Adipocyte (in vitro differentiated cells): ENCODE measurements around the gene ATF6.

ENCODE experiments used
- DNase-seq: peaks from one replicate; pipeline ENCODE4 v3.0.0-alpha.2; 2015; ENCODE audit warnings: low read depth
- H3K27me3 ChIP-seq: replicated peaks from 2 replicates; pipeline ENCODE4 v1.7.0; 2013; ENCODE audit warnings: mild to moderate bottlenecking, low read length, moderate library complexity; ENCODE audit not compliant: control insufficient read depth, insufficient read depth
- H3K36me3 ChIP-seq: 2 replicates; pipeline ENCODE4 v1.7.0; 2013; ENCODE audit warnings: low read length, mild to moderate bottlenecking, moderate library complexity; ENCODE audit not compliant: control insufficient read depth, insufficient read depth, severe bottlenecking
- H3K4me1 ChIP-seq: 2 replicates; pipeline ENCODE4 v1.7.0; 2013; ENCODE audit warnings: mild to moderate bottlenecking, low read length, moderate library complexity; ENCODE audit not compliant: control insufficient read depth, insufficient read depth
- H3K4me3 ChIP-seq: 2 replicates; pipeline ENCODE4 v1.7.0; 2013; ENCODE audit warnings: mild to moderate bottlenecking, low read length, moderate library complexity
- H3K9ac ChIP-seq: 2 replicates; pipeline ENCODE4 v1.7.0; 2013; ENCODE audit warnings: mild to moderate bottlenecking, low read length, moderate library complexity
- H3K9me3 ChIP-seq: 2 replicates; pipeline ENCODE4 v1.7.0; 2013; ENCODE audit warnings: mild to moderate bottlenecking, low read length, moderate library complexity; ENCODE audit not compliant: control insufficient read depth

Gene ATF6

DNA sequence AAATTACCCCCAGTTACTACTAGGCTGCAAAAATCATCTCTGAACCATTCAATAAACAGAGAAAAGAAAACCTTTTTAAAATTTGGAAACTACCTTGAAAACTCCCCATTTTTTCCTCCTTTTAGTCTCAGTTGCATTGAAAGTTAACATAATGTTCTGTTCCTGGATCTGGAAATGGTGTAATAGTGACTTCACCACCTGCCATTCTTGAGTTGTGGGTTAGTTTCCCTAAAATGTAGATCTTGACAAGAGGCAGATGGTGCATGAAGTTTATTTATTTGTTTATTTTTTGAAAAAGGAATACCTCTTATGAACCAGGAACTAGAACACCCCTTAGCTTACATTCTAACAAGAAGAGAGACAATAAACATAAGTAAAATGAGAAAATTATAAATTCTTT, 72.8 kb downstream of the ATF6 start:
- peak; percentile 4 for DNase-seq
- Histone ChIP-seq H3K36me3 (peaks cover 3% of the 10 kb centered on the region), H3K4me1 (peaks cover 23% of the 10 kb centered on the region), H3K4me3 (no peak overlapping the region), H3K9ac (no peak overlapping the region), H3K9me3 (no peaks in the 10 kb centered on the region), H3K27me3 (no peaks in the 10 kb centered on the region)

DNA sequence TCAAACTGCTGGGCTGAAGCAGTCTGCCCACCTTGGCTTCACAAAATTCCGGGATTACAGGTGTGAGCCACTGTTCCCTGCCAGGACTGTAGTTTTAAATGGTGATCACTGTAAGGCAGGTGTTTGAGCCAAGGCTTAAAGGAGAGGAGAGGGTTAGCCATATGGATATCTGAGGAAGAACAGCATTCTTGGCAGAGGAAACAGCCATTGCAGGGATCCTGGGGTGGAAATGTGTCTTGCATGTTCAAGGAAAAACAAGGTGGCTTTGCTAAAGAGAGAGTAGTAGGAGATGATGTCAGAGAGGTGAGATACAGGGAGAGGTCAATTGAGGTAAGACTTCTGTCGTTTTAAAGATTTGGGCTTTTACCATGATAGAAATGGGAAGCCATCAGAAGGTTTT, 73.5 kb downstream of the ATF6 start:
- H3K27me3 ChIP-seq: no peaks in the 10 kb centered on the region

DNA sequence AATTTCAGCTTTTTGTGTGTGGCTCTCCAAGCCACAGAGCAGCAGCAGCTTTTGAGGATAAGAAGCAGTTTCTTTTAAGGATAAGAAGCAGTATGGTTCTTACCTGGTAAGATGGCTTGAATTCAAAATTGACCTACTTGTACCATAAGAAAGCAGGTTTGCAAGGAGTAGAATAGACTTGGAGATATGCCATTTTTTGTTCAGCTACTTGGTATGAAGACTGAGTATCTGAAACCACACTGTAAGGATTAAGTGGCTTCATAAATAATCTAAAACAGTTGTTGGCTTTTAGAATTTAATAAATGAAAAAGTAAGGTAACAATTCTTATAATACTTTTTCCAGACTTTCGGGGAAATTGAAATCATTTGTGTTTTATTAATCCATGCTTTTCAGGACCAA, 74.2 kb downstream of the ATF6 start:
- H3K36me3 ChIP-seq: peaks cover 3% of the 10 kb centered on the region
- no peaks in the 10 kb centered on the region for H3K9me3 ChIP-seq
- DNase-seq: peak; percentile 45
- H3K9ac ChIP-seq: no peak overlapping the region
- no peaks in the 10 kb centered on the region for H3K27me3 ChIP-seq
- peaks cover 23% of the 10 kb centered on the region for H3K4me1 ChIP-seq
- H3K4me3 ChIP-seq: no peak overlapping the region

More for the DNA sequence above, 73.5 kb downstream of the ATF6 start:
- no peaks in the 10 kb centered on the region for H3K9me3 ChIP-seq
- H3K4me3 ChIP-seq: no peak overlapping the region
- H3K36me3 ChIP-seq: peaks cover 3% of the 10 kb centered on the region
- DNase-seq: no peak
- H3K9ac ChIP-seq: no peak overlapping the region
- peaks cover 26% of the 10 kb centered on the region for H3K4me1 ChIP-seq

DNA sequence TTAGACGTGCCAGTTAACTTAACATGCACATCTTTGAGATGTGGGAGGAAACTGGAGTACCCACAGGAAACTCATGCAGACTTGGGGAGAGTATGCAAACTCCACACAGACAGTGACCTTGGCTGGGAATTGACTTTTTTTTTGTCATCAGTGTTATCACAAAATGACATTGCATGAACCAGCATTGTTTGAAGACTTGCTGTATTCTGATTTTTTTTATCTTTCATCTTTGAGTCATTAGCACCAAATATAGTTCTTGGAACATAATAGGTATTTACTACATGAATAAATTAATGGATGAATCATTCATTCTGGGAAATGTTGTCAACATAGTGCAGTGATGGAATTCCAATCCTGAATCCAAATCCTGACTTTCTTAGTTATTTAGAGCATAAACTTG, 77.0 kb downstream of the ATF6 start:
- H3K9ac ChIP-seq: peak overlapping the region; percentile 25
- H3K4me3 ChIP-seq: peak overlapping the region; percentile 5
- no peaks in the 10 kb centered on the region for H3K9me3 ChIP-seq
- H3K4me1 ChIP-seq: peaks cover 14% of the 10 kb centered on the region
- DNase-seq: no peak
- H3K36me3 ChIP-seq: peaks cover 10% of the 10 kb centered on the region
- no peaks in the 10 kb centered on the region for H3K27me3 ChIP-seq

DNA sequence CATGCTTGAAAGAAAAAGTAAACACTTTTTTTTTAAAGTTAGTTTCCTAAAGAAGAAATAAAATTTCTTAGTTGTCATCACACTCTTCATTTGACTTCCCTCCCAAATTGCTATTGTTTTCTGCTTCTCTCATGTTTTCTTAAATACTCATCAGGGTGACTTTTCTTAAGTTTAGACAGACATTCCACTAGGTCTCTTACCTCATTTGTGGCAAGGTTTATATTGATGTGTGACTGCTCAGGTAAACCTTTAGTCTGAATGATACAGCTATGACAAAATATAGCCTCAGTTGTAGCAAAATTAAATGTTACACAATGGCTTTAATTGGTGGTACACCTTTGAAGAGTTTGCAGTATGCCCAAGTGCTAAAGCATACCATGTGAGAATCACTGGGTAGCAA, 78.6 kb downstream of the ATF6 start:
- no peak overlapping the region for H3K9ac ChIP-seq

DNA sequence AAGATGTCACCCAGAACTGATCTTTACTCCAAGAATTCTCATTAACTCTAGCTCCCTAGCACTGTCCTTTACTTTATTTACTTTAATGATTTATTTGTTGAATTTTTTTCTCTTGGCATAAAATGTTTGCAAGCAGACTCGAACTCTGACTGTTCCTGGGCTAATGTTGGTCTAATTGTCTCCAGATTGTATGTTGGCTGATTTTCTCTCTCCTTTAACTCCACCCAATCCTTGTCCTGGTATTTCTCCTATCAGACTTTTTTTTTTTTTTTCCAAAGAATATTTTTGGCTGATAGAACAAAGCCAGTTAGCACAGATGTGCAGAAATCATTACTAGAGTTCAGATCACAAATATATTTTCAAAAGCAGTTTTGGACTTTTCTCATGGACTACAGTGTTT, 82.6 kb downstream of the ATF6 start:
- H3K9ac ChIP-seq: no peak overlapping the region
- peaks cover 18% of the 10 kb centered on the region for H3K36me3 ChIP-seq
- peaks cover 21% of the 10 kb centered on the region for H3K4me1 ChIP-seq
- no peak overlapping the region for H3K4me3 ChIP-seq
- no peaks in the 10 kb centered on the region for H3K27me3 ChIP-seq
- H3K9me3 ChIP-seq: no peaks in the 10 kb centered on the region
- DNase-seq: peak; percentile 59

More for the DNA sequence above, 78.6 kb downstream of the ATF6 start:
- DNase-seq: no peak
- Histone ChIP-seq H3K36me3 (peaks cover 10% of the 10 kb centered on the region), H3K4me1 (peaks cover 24% of the 10 kb centered on the region), H3K4me3 (no peak overlapping the region), H3K27me3 (no peaks in the 10 kb centered on the region), H3K9me3 (no peaks in the 10 kb centered on the region)

DNA sequence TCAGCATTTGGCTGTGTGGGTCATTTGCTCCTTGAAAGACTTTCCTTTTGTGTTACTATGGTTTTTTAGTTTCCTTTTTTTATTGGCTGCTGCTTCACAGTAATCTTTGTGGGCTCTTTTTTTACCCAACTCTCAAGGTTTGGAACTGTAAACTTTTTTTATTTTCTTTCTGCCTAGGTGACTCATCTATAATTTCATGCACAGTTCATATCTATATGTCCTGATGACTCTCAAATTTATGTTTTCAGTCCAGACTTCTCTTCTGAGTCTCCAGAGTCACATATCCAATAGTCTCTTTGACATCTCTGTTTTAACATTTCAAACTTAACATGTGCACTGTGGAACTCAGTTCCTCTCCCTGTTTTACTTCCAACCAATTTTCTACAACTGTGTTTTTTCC, 83.4 kb downstream of the ATF6 start:
- Histone ChIP-seq H3K36me3 (peaks cover 22% of the 10 kb centered on the region), H3K4me1 (peaks cover 23% of the 10 kb centered on the region), H3K9ac (no peak overlapping the region), H3K4me3 (no peak overlapping the region), H3K9me3 (no peaks in the 10 kb centered on the region), H3K27me3 (no peaks in the 10 kb centered on the region)
- DNase-seq: peak; percentile 15

DNA sequence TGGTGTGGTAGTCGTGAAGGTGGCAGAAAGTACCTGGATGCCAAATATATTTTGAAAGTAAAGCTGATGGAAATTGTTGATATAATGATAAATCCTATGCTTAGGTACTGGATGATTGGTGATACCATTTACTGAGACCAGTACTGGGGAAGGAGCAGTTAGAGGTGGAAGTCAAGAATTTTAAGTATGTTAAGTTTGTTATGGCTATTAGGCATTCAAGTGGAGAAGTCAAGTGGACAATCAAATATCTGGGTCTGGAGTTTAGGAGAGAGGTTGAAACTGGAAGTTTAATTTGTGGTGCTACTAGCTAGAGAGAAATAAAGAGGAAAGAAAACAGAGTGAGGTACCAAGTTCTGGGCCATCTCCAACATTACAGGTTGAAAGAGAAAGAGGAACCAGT, 89.1 kb downstream of the ATF6 start:
- DNase-seq: no peak
- H3K4me3 ChIP-seq: no peak overlapping the region
- H3K9me3 ChIP-seq: no peaks in the 10 kb centered on the region
- peaks cover 15% of the 10 kb centered on the region for H3K36me3 ChIP-seq
- no peak overlapping the region for H3K9ac ChIP-seq
- H3K4me1 ChIP-seq: peaks cover 7% of the 10 kb centered on the region
- H3K27me3 ChIP-seq: no peaks in the 10 kb centered on the region

DNA sequence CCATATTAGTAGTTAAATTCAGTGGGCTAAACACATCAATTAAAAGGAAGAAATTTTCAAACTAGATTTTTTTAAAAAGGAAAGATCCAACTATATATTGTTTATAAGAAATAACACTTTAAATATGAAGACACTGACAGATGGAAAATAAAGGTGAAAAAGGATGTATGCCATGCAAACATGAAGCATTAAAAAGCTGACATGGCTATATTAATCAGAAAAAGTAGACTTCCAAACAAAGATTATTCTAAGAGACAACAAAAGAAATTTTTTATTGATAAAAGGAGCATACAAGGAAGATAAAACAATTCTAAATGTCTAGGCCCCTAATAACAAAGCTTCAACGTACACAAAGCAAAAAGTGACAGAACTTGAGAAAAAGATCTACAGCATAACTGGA, 92.2 kb downstream of the ATF6 start:
- no peak for DNase-seq
- Histone ChIP-seq H3K9me3 (no peaks in the 10 kb centered on the region), H3K4me3 (no peak overlapping the region), H3K4me1 (peaks cover 7% of the 10 kb centered on the region), H3K9ac (no peak overlapping the region), H3K36me3 (peaks cover 10% of the 10 kb centered on the region), H3K27me3 (no peaks in the 10 kb centered on the region)

DNA sequence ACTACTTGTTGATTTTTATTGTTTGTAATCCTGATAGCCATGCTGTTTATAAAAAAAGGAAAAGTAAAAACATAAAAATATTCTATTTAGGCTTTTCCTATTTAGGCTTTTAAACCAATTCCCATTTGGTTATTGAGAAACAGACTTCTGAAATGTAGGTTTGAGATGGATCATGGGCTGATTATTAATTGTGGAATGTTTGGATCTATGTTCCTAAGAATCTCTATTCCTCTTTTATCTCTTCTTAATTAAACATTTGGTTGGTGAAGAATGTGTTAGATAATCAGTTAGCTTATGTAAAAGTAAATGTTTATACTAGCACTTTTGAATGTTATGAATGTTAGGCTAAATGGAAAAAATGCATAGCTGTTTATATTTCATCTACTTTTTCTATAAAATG, 97.4 kb downstream of the ATF6 start:
- Histone ChIP-seq H3K9ac (no peak overlapping the region), H3K36me3 (peaks cover 26% of the 10 kb centered on the region), H3K4me3 (no peak overlapping the region), H3K9me3 (no peaks in the 10 kb centered on the region), H3K27me3 (no peaks in the 10 kb centered on the region), H3K4me1 (no peaks in the 10 kb centered on the region)
- DNase-seq: no peak

DNA sequence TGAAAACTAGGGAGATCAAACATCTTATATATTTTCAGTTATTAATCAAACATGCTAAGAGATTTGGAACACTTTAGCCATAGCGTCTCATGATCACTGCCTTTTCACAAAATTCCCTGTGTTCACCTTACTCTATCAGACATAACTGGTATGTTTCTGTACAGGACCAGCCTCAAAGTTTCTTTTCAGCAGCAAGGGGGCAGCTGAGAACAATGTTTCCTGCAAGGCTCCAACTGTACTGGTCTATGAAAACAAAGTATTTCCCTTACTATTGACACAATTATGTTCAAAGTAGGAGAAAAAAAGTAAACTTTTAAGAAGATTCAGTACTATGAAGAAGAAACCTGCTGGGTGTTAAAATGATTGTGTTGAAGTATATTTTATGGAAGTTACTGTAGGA, 98.5 kb downstream of the ATF6 start:
- no peaks in the 10 kb centered on the region for H3K9me3 ChIP-seq
- no peak overlapping the region for H3K9ac ChIP-seq
- H3K27me3 ChIP-seq: no peaks in the 10 kb centered on the region
- no peak overlapping the region for H3K4me3 ChIP-seq
- peaks cover 26% of the 10 kb centered on the region for H3K36me3 ChIP-seq
- peak; percentile 76 for DNase-seq
- H3K4me1 ChIP-seq: no peaks in the 10 kb centered on the region

DNA sequence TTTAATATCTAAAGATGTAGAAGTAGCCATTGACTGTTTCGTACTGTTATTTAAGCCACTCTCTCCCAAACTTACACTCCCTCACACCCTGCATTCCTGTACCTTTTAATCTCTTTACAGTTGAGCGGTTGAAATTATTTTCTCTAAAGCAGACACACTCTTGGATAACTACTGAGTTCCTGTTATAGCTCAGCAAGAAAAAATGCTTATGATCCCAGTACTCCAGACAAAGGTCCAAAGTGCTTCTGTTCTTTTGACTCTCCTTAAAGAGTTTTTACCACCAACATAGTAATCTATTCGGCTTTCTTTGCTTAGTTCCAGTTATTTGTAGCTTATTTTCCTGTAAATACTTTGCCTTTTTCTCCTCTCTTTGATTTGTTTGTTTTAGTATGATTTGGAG, 100.1 kb downstream of the ATF6 start:
- no peak for DNase-seq
- H3K4me1 ChIP-seq: no peaks in the 10 kb centered on the region
- no peaks in the 10 kb centered on the region for H3K9me3 ChIP-seq
- no peak overlapping the region for H3K9ac ChIP-seq
- H3K4me3 ChIP-seq: no peak overlapping the region
- H3K27me3 ChIP-seq: no peaks in the 10 kb centered on the region
- peaks cover 26% of the 10 kb centered on the region for H3K36me3 ChIP-seq
